GM23338 (cell line): ENCODE results near the gene NUFIP2. TPM values are rescaled to one million over a fixed set of nuclear protein-coding genes. Genes with fewer than 3 reads are reported as not detected.

ENCODE experiments used
- ATAC-seq: fragments of 200-7000 bp; cut with Tn5 transposase; 3 replicates; pipeline ENCODE4 v1.9.1; 2020
- DNase-seq: peaks from one replicate; pipeline ENCODE4 v3.0.0-alpha.2; 2015; ENCODE audit warnings: low spot score
- H2AFZ ChIP-seq: fragments of 200-600 bp; sonication (generic); 2 replicates; pipeline ENCODE4 v1.8.0; 2016; ENCODE audit warnings: antibody characterized with exemption, mild to moderate bottlenecking, moderate library complexity
- H3F3A ChIP-seq: fragments of 200-600 bp; sonication (generic); replicated peaks from 2 replicates; pipeline ENCODE4 v1.8.0; 2017; ENCODE audit warnings: antibody characterized with exemption, mixed run types, low read depth
- H3K27ac ChIP-seq: fragments of 200-600 bp; sonication (generic); 2 replicates; pipeline ENCODE4 v1.6.1; 2016; ENCODE audit warnings: low read depth
- H3K27me3 ChIP-seq: fragments of 200-600 bp; sonication (generic); 2 replicates; pipeline ENCODE4 v1.8.0; 2016; ENCODE audit warnings: mild to moderate bottlenecking, mixed run types, moderate library complexity; ENCODE audit not compliant: insufficient read depth
- H3K36me3 ChIP-seq: fragments of 200-600 bp; sonication (generic); 2 replicates; pipeline ENCODE4 v1.8.0; 2016; ENCODE audit warnings: mild to moderate bottlenecking; ENCODE audit not compliant: insufficient read depth
- H3K4me1 ChIP-seq: fragments of 200-600 bp; sonication (generic); 2 replicates; pipeline ENCODE4 v1.8.0; 2016; ENCODE audit warnings: mild to moderate bottlenecking, moderate library complexity; ENCODE audit not compliant: insufficient read depth
- H3K4me2 ChIP-seq: fragments of 200-600 bp; sonication (generic); 2 replicates; pipeline ENCODE4 v1.7.1; 2017; ENCODE audit warnings: mixed run types
- H3K4me3 ChIP-seq: fragments of 200-600 bp; sonication (generic); 2 replicates; pipeline ENCODE4 v1.6.1; 2016; ENCODE audit warnings: mixed run types
- H3K79me2 ChIP-seq: fragments of 200-600 bp; sonication (generic); replicated peaks from 2 replicates; pipeline ENCODE4 v1.8.0; 2017; ENCODE audit warnings: mild to moderate bottlenecking; ENCODE audit not compliant: insufficient read depth
- H3K9me2 ChIP-seq: fragments of 200-600 bp; sonication (generic); 2 replicates; pipeline ENCODE4 v1.8.0; 2017; ENCODE audit not compliant: insufficient read depth
- H4K20me1 ChIP-seq: fragments of 200-600 bp; sonication (generic); replicated peaks from 2 replicates; pipeline ENCODE4 v1.8.0; 2017; ENCODE audit warnings: mild to moderate bottlenecking; ENCODE audit not compliant: insufficient read depth
- H3K27ac Mint-ChIP-seq: 2 replicates; pipeline ENCODE4 v1.8.0; 2020; ENCODE audit warnings: inconsistent platforms, mild to moderate bottlenecking, moderate library complexity, mixed read lengths
- H3K27me3 Mint-ChIP-seq: 3 replicates; pipeline ENCODE4 v1.8.0; 2022; ENCODE audit warnings: low read depth, mild to moderate bottlenecking, moderate library complexity, mixed read lengths, inconsistent platforms; ENCODE audit not compliant: insufficient read depth, poor library complexity
- H3K36me3 Mint-ChIP-seq: 3 replicates; pipeline ENCODE4 v1.8.0; 2021; ENCODE audit warnings: low read depth, mild to moderate bottlenecking, inconsistent platforms, moderate library complexity, mixed read lengths
- H3K4me1 Mint-ChIP-seq: 3 replicates; pipeline ENCODE4 v1.8.0; 2020; ENCODE audit warnings: mild to moderate bottlenecking, inconsistent platforms, mixed read lengths
- H3K4me3 Mint-ChIP-seq: 3 replicates; pipeline ENCODE4 v1.8.0; 2021; ENCODE audit warnings: moderate library complexity, mild to moderate bottlenecking, inconsistent platforms, mixed read lengths
- H3K9me3 Mint-ChIP-seq: 3 replicates; pipeline ENCODE4 v1.8.0; 2020; ENCODE audit warnings: moderate library complexity, mild to moderate bottlenecking, inconsistent platforms, mixed read lengths
- CREB1 ChIP-seq: fragments of 250-450 bp; sonication (Bioruptor Pico); IDR thresholded peaks from 2 replicates; pipeline ENCODE4 v1.5.0; 2020; ENCODE audit warnings: low read depth, mild to moderate bottlenecking, moderate library complexity
- EZH2 ChIP-seq: fragments of 200-600 bp; sonication (generic); IDR thresholded peaks from one replicate; pipeline ENCODE4 v1.8.0; 2017; ENCODE audit warnings: antibody characterized with exemption, mild to moderate bottlenecking, low read depth; ENCODE audit not compliant: unreplicated experiment
- EZH2phosphoT487 ChIP-seq: fragments of 200-600 bp; sonication (generic); IDR thresholded peaks from one replicate; pipeline ENCODE4 v1.8.1; 2018; ENCODE audit warnings: antibody characterized with exemption; ENCODE audit not compliant: unreplicated experiment
- POLR2AphosphoS5 ChIP-seq: IDR thresholded peaks from 2 replicates; pipeline ENCODE4 v1.6.1; 2016; ENCODE audit warnings: antibody characterized with exemption, low read depth
- ZNF114 ChIP-seq: fragments of 250-450 bp; sonication (Bioruptor Pico); IDR thresholded peaks from 2 replicates; pipeline ENCODE4 v1.5.0; 2020; ENCODE audit warnings: mild to moderate bottlenecking, moderate library complexity
- long read RNA-seq: library from polyadenylated mRNA; unstranded; transcript quantifications from one replicate; pipeline ENCODE4 v2.0.0, GENCODE V29; 2020; ENCODE audit not compliant: unreplicated experiment
- polyA plus RNA-seq: library from polyadenylated mRNA; unstranded; fragments of >200 nt; fragmentation: Nextera tagmentation; extraction: Ambion mirVana; gene quantifications from 2 replicates; pipeline ENCODE4 v1.2.1, GENCODE V29; 2016
- total RNA-seq: library from RNA; depleted of rRNA; stranded (reverse); fragments of >200 nt; shearing (Covaris generic); gene quantifications from 2 replicates; pipeline ENCODE4 v1.2.3, GENCODE V29; 2014; rRNA removed
- TF ChIP-seq, protein P1 (sequence below), 2 experiments: fragments of 200-600 bp in 1 of 2; sonication (generic) in 1 of 2; conservative IDR thresholded peaks; 2 replicates each; pipeline versions ENCODE4 v1.5.1 to v1.6.1; 2016 to 2017; ENCODE audit warnings: antibody characterized with exemption in 2 of 2, low read depth in 2 of 2, mild to moderate bottlenecking in 2 of 2, moderate library complexity in 1 of 2
- TF ChIP-seq, protein P2 (sequence below): IDR thresholded peaks from 2 replicates; pipeline ENCODE4 v1.6.1; 2016; ENCODE audit warnings: antibody characterized with exemption
- TF ChIP-seq, protein P3 (sequence below): IDR thresholded peaks from one replicate; pipeline ENCODE4 v1.6.1; 2018; ENCODE audit warnings: antibody characterized with exemption; ENCODE audit not compliant: unreplicated experiment

NUFIP2 gene, protein sequence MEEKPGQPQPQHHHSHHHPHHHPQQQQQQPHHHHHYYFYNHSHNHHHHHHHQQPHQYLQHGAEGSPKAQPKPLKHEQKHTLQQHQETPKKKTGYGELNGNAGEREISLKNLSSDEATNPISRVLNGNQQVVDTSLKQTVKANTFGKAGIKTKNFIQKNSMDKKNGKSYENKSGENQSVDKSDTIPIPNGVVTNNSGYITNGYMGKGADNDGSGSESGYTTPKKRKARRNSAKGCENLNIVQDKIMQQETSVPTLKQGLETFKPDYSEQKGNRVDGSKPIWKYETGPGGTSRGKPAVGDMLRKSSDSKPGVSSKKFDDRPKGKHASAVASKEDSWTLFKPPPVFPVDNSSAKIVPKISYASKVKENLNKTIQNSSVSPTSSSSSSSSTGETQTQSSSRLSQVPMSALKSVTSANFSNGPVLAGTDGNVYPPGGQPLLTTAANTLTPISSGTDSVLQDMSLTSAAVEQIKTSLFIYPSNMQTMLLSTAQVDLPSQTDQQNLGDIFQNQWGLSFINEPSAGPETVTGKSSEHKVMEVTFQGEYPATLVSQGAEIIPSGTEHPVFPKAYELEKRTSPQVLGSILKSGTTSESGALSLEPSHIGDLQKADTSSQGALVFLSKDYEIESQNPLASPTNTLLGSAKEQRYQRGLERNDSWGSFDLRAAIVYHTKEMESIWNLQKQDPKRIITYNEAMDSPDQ
- total RNA-seq (86.2 and 88.5 TPM in 2 replicates), polyA plus RNA-seq (20.4 and 22.2 TPM in 2 replicates)
- long read RNA-seq, full-length matches to known transcripts = 1 of 13 reads
- long read RNA-seq, partial matches to known transcripts = 10 of 13 reads
- long read RNA-seq, other reads (novel, unspliced or antisense) = 2 of 13 reads

DNA sequence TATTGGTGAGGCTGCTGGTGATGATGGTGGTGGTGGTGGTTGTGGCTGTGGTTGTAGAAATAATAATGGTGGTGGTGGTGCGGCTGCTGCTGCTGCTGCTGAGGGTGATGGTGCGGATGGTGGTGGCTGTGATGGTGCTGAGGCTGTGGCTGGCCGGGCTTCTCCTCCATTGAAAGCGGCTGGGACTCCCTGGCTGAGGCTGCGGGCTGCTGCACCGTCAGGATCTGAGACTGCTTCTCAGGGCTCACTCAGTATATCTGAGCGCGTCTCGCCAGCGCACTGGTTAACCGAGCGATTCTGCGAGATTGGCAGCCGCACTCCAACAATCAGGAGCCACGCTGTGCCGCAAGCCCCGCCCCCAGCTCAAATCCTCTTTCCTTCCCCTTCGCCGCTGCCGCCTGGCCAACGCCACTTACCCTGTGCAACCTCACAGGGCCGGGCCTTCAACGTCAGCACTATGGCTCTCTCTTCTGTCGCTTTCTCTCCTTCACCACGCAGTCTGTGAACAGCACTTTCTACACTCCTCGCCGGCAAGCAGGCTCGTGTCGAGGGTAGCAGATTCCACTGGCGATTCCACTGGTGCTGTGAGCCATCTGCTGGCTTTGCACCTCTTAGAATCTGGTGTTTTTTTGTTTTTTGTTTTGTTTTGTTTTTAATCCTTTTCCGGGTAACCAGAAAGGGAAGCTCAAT, at the start of gene NUFIP2:
Gene NUFIP2 (minus strand): TSS at position 259 of the 690 bp plus-strand sequence. CDS start 89 bp downstream, at position 170.
- peak; percentile 99 for DNase-seq
- H3K4me1 Mint-ChIP-seq = peaks cover 24% of the 10 kb centered on the region
- H3K36me3 ChIP-seq = peaks cover 4% of the 10 kb centered on the region; the same call in 1 of the 2 replicates
- peak within 1 kb of the TSS; percentile 100 for H3K27ac Mint-ChIP-seq
- H3K4me3 Mint-ChIP-seq = peak within 1 kb of the TSS; percentile 100
- H3K4me2 ChIP-seq = peak within 1 kb of the TSS; percentile 88
- peaks cover 3% of the 10 kb centered on the region for H3K9me3 Mint-ChIP-seq
- H4K20me1 ChIP-seq = peaks cover 24% of the 10 kb centered on the region
- peaks cover 10% of the 10 kb centered on the region for H3K27me3 Mint-ChIP-seq
- no peaks in the 10 kb centered on the region for H3K27me3 ChIP-seq
- H3K79me2 ChIP-seq = peaks cover 52% of the 10 kb centered on the region
- H3K4me3 ChIP-seq = peak within 1 kb of the TSS; percentile 97
- TF ChIP-seq, protein P1, sequence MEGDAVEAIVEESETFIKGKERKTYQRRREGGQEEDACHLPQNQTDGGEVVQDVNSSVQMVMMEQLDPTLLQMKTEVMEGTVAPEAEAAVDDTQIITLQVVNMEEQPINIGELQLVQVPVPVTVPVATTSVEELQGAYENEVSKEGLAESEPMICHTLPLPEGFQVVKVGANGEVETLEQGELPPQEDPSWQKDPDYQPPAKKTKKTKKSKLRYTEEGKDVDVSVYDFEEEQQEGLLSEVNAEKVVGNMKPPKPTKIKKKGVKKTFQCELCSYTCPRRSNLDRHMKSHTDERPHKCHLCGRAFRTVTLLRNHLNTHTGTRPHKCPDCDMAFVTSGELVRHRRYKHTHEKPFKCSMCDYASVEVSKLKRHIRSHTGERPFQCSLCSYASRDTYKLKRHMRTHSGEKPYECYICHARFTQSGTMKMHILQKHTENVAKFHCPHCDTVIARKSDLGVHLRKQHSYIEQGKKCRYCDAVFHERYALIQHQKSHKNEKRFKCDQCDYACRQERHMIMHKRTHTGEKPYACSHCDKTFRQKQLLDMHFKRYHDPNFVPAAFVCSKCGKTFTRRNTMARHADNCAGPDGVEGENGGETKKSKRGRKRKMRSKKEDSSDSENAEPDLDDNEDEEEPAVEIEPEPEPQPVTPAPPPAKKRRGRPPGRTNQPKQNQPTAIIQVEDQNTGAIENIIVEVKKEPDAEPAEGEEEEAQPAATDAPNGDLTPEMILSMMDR (conservative IDR thresholded peaks at IDR 0.05; ENCODE audit: low read depth in 2 of 2) = no peak
- TF ChIP-seq, protein P2, sequence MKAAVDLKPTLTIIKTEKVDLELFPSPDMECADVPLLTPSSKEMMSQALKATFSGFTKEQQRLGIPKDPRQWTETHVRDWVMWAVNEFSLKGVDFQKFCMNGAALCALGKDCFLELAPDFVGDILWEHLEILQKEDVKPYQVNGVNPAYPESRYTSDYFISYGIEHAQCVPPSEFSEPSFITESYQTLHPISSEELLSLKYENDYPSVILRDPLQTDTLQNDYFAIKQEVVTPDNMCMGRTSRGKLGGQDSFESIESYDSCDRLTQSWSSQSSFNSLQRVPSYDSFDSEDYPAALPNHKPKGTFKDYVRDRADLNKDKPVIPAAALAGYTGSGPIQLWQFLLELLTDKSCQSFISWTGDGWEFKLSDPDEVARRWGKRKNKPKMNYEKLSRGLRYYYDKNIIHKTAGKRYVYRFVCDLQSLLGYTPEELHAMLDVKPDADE = no peak; the same call in 1 of the 2 replicates
- TF ChIP-seq POLR2AphosphoS5 (peak; percentile 100), EZH2phosphoT487 (no peak), CREB1 (peak; percentile 85), EZH2 (no peak), ZNF114 (CRISPR knock-in tag) (no peak)
- TF ChIP-seq, protein P3, sequence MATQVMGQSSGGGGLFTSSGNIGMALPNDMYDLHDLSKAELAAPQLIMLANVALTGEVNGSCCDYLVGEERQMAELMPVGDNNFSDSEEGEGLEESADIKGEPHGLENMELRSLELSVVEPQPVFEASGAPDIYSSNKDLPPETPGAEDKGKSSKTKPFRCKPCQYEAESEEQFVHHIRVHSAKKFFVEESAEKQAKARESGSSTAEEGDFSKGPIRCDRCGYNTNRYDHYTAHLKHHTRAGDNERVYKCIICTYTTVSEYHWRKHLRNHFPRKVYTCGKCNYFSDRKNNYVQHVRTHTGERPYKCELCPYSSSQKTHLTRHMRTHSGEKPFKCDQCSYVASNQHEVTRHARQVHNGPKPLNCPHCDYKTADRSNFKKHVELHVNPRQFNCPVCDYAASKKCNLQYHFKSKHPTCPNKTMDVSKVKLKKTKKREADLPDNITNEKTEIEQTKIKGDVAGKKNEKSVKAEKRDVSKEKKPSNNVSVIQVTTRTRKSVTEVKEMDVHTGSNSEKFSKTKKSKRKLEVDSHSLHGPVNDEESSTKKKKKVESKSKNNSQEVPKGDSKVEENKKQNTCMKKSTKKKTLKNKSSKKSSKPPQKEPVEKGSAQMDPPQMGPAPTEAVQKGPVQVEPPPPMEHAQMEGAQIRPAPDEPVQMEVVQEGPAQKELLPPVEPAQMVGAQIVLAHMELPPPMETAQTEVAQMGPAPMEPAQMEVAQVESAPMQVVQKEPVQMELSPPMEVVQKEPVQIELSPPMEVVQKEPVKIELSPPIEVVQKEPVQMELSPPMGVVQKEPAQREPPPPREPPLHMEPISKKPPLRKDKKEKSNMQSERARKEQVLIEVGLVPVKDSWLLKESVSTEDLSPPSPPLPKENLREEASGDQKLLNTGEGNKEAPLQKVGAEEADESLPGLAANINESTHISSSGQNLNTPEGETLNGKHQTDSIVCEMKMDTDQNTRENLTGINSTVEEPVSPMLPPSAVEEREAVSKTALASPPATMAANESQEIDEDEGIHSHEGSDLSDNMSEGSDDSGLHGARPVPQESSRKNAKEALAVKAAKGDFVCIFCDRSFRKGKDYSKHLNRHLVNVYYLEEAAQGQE = peak; percentile 43
- peaks cover 38% of the 10 kb centered on the region for H3K36me3 Mint-ChIP-seq
- peak within 1 kb of the TSS; percentile 98 for H3K27ac ChIP-seq
- peaks cover 3% of the 10 kb centered on the region; the same call in 1 of the 2 replicates for H3F3A ChIP-seq
- ATAC-seq = peak; percentile 90
- peak within 1 kb of the TSS; percentile 28; the same call in 1 of the 2 replicates for H2AFZ ChIP-seq
- H3K4me1 ChIP-seq = peaks cover 24% of the 10 kb centered on the region
- H3K9me2 ChIP-seq = no peaks in the 10 kb centered on the region
